CD4-positive, alpha-beta T cell treated with Interleukin-12 subunit alpha and Interleukin-12 subunit beta, for 1 hour (primary cell): ENCODE data around the gene RELT.

Source experiments
- DNase-seq: peaks from one replicate; pipeline ENCODE4 v3.0.0-alpha.2; 2020

RELT gene

DNA sequence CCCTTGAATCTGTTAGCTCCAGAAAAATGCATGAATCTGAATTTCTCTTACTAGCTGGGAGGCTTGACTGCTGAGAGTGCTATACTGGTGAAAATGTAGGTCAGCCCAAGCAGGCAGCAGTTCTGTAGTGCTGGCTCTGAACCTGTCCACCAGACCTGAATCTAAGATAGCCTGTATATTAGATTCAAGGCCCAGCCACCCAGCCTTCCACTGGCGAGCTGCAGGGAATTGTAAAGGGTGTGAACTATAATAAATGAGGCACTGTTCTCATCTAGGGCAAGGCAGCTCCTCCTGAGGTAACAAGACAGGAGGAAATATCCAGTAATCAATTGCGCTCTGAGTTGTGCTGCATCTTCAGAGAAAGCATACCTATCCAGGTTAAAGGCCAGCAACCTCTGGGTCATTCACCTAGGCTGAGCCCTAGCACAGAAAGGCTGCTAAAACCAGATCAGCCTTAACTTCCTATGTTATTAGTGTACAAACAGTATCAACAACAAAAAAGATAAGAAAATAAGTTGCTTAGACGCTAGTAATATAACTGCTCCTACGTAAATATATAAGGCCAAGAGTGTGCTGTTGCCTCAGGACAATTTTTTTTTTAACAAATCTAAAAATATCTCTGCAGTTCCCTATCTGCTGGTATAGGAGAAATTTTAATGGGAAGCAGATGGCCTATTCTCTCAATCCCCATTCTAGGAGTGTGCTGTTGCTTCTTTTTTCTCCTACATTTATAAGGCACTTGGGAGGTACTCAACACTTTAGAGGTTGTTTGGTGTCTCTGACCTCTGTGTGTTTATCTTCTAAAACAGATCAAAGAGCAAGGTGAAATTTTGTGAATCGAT, 63.0 kb downstream of the RELT start:
- no peak for DNase-seq

DNA sequence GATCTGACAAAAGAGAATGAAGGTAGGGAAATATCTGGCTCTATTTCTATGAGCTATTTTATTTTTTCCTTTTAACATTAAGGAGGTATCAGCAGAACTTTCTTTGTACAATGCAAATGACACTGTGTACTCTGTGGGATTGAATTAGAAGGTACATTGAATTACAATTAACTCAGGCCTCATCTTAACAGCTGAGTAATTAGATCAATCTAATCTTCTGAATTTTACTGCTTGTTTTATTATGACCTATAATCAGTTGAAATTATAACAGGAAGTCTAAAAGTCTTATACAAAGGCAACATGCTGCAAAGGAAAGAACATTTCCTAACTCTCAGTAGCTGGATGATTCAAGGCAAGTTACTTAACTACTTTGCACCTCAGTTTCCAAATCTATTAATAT, 69.8 kb downstream of the RELT start:
- no peak for DNase-seq

DNA sequence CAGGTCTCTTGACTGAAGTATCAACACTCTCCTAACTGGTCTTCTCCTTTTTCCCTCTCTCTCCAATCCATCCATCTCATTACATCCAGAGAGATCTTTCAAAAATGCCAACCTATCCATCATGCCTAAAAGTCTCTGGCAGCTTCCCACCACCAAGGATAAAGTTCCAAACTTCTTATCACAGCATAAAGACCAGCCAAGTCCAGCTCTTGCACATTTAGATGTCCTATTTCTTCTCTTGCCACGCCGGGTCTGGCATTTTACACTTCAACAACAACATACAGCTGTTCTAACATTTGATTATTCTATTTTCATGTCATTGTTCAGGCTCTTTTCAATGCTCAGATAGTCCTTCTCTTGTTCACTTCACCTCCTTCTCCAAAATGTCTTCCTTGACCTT, 70.6 kb downstream of the RELT start:
- DNase-seq = no peak
